Mesodermal cell (in vitro differentiated cells): ENCODE data around the gene GRIA3.
A peak's percentile ranks its signal among the peaks of the same experiment; 100 is the strongest.

ENCODE experiments used
- H3K27ac ChIP-seq: 2 replicates; pipeline ENCODE4 v1.7.0; 2013; ENCODE audit warnings: mild to moderate bottlenecking, low read depth, low read length, moderate library complexity; ENCODE audit not compliant: severe bottlenecking
- H3K36me3 ChIP-seq: 2 replicates; pipeline ENCODE4 v1.7.1; 2013; ENCODE audit warnings: mild to moderate bottlenecking, low read length, moderate library complexity; ENCODE audit not compliant: control insufficient read depth, insufficient read depth
- H3K4me1 ChIP-seq: one replicate; pipeline ENCODE4 v1.7.1; 2013; ENCODE audit warnings: mild to moderate bottlenecking, low read length; ENCODE audit not compliant: insufficient read depth, control insufficient read depth, poor library complexity, severe bottlenecking
- H3K4me3 ChIP-seq: 2 replicates; pipeline ENCODE4 v1.7.0; 2013; ENCODE audit warnings: low read length, control low read depth, mild to moderate bottlenecking; ENCODE audit not compliant: insufficient read depth, poor library complexity, severe bottlenecking; ENCODE audit errors: extremely low read depth
- H3K9me3 ChIP-seq: 2 replicates; pipeline ENCODE4 v1.7.1; 2013; ENCODE audit warnings: mild to moderate bottlenecking, low read length, moderate library complexity; ENCODE audit not compliant: control insufficient read depth
- WGBS, 2 experiments: methylation state at CpG; one replicate each; pipeline ENCODE4 v1.1.5; 2013; ENCODE audit warnings: missing lambda C conversion rate in 2 of 2; ENCODE audit not compliant: insufficient coverage in 2 of 2; 5-methylcytosine and 5-hydroxymethylcytosine counted together

GRIA3 gene

GRCh38 chrX:123171781-123172180 lies 12.3 kb upstream of the GRIA3 start:
- no CpG with 5 or more reads among the region's 3 CpGs for WGBS, 2 experiments

GRCh38 chrX:123172869-123173268 lies 11.2 kb upstream of the GRIA3 start:
- Histone ChIP-seq H3K36me3 (no peaks in the 10 kb centered on the region), H3K4me1 (no peaks in the 10 kb centered on the region), H3K4me3 (no peak overlapping the region), H3K27ac (no peak overlapping the region), H3K9me3 (no peaks in the 10 kb centered on the region)
- WGBS, 2 experiments, result no CpG with 5 or more reads among the region's 2 CpGs

More at GRCh38 chrX:123171781-123172180, 12.3 kb upstream of the GRIA3 start:
- Histone ChIP-seq H3K9me3 (no peaks in the 10 kb centered on the region), H3K27ac (no peak overlapping the region), H3K4me3 (no peak overlapping the region), H3K36me3 (no peaks in the 10 kb centered on the region), H3K4me1 (no peaks in the 10 kb centered on the region)

GRCh38 chrX:123173833-123174232 lies 10.2 kb upstream of the GRIA3 start:
- Histone ChIP-seq H3K4me3 (no peak overlapping the region), H3K9me3 (no peaks in the 10 kb centered on the region), H3K36me3 (no peaks in the 10 kb centered on the region), H3K4me1 (no peaks in the 10 kb centered on the region), H3K27ac (no peak overlapping the region)
- WGBS, 2 experiments, result no CpG with 5 or more reads among the region's 1 CpG

- H3K4me1 ChIP-seq, result no peaks in the 10 kb centered on the region
- H3K4me3 ChIP-seq, result no peak overlapping the region
- H3K27ac ChIP-seq, result no peak overlapping the region
- no peaks in the 10 kb centered on the region for H3K9me3 ChIP-seq
- no peaks in the 10 kb centered on the region for H3K36me3 ChIP-seq
Measured at GRCh38 chrX:123175366-123176122, 8.5 kb upstream of the GRIA3 start.

DNA sequence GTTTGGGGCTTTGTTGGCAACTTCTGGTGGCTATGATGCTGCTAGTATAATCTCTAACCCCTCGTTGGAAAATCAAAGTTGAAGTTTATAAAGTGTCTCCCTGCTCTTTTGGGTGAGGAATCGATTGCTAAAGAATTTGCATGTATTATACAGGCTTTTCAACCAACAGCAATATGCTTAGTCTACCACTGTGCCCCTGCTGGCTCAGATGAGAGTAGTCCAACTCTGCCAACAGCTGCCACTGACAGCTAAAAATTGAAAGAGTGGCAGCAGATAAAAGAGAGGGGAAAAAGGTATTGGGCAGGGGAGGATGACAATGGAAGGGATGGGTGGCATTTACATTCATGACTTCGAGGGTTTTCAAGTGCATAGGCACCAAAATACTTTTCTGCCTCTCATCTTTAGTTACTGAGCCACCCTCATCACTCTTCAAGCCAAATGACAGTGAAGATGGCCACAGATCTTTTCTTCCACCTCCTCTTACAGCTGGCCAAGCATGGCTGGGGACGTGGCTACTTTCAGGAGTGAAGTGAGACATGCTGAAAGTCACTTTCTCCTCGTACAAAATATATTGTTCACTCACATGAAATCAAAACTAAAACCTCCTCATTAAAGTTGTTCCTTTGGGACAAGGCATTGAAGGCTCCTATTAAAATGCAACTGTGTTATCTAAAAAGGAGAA lies 2.7 kb upstream of the GRIA3 start:
- WGBS, 2 experiments, result no CpG with 5 or more reads among the region's 5 CpGs
- Histone ChIP-seq H3K9me3 (no peaks in the 10 kb centered on the region), H3K4me1 (peaks cover 4% of the 10 kb centered on the region), H3K27ac (no peak overlapping the region), H3K4me3 (no peak overlapping the region), H3K36me3 (no peaks in the 10 kb centered on the region)

DNA sequence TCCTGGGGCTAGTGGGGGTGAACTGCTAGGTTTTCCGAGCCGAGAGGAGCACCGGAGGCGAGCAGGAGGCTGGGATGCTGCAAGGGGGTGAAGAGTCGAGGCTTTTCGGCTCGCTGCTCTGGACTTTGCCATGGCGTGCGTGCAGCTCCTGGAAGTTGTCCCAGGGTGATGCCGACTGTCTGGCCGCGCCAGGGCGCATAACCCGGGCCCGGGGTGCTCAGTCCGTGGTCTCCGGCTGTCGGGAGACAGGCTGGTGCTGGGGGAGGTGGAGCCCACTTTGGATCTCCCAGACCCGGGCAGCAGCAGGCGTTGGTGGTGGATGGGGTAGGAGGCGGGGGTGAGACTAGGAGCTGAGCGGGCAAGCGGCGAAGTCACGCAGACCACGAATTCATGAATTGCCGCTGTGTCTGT lies 793 bp downstream of the GRIA3 start:
- Histone ChIP-seq H3K4me3 (peak overlapping the region; percentile 48), H3K36me3 (no peaks in the 10 kb centered on the region), H3K4me1 (peaks cover 4% of the 10 kb centered on the region), H3K9me3 (no peaks in the 10 kb centered on the region), H3K27ac (no peak overlapping the region)
- 0% methylated on average over 3 to 9 of the region's 27 CpGs for WGBS, 2 experiments

- peak overlapping the region; percentile 48 for H3K4me3 ChIP-seq
Measured at GRCh38 chrX:123185721-123186120, 1.6 kb downstream of the GRIA3 start.

DNA sequence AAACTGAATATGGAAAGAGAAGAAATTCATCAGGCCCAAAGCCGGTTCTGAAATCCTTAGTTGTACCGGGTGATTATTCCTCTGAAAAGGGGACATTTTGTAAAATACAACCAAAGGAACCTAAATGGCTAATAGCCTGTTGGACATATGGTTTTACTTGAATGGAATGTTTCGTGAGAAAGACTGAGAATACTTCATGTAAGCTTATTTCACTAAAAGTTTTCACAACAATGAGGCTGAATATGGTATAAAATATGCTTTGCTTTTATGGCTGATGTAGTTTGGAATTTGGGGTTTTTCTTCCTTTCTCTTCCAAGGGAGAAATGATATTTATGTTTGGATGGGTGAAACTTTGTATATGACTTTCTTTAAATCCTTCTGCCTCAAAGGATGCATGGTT lies 2.7 kb downstream of the GRIA3 start:
- Histone ChIP-seq H3K9me3 (no peaks in the 10 kb centered on the region), H3K27ac (no peak overlapping the region), H3K4me3 (no peak overlapping the region), H3K36me3 (no peaks in the 10 kb centered on the region), H3K4me1 (peaks cover 4% of the 10 kb centered on the region)
- WGBS, 2 experiments, result no CpG with 5 or more reads among the region's 3 CpGs

More at GRCh38 chrX:123185721-123186120, 1.6 kb downstream of the GRIA3 start:
- Histone ChIP-seq H3K36me3 (no peaks in the 10 kb centered on the region), H3K4me1 (peaks cover 4% of the 10 kb centered on the region), H3K9me3 (no peaks in the 10 kb centered on the region), H3K27ac (no peak overlapping the region)
- WGBS, 2 experiments, result 20 to 48% methylated on average over 1 to 5 of the region's 9 CpGs

DNA sequence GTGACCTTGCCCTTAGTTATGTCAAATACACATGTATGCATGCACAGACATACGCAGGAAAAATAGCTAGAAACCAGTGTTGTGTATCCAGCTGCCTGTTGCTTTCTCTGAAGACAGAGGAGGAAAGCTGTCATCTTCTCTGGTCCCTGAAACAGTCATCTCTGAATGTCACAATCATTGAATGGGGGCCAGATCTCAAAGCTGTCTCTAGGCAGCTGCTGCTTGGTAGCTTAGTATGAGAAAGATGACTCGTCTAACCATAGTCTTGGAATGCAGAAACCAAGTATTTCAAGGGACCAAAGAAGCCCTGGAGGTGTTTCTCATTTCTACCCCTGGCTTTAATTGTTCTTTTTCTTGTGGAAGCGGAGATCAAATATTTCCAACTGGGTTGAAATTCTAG lies 4.0 kb downstream of the GRIA3 start:
- no peak overlapping the region for H3K27ac ChIP-seq
- peaks cover 4% of the 10 kb centered on the region for H3K4me1 ChIP-seq
- no peak overlapping the region for H3K4me3 ChIP-seq
- H3K36me3 ChIP-seq, result no peaks in the 10 kb centered on the region
- H3K9me3 ChIP-seq, result no peaks in the 10 kb centered on the region
- WGBS, 2 experiments, result 83% methylated on average over 1 of the region's 3 CpGs; no CpG with 5 or more reads in 1 of the 2 experiments

- no peak overlapping the region for H3K27ac ChIP-seq
- no peaks in the 10 kb centered on the region for H3K36me3 ChIP-seq
- 83 to 100% methylated on average over 1 to 5 of the region's 8 CpGs for WGBS, 2 experiments
- peaks cover 4% of the 10 kb centered on the region for H3K4me1 ChIP-seq
- H3K4me3 ChIP-seq, result no peak overlapping the region
- no peaks in the 10 kb centered on the region for H3K9me3 ChIP-seq
Measured at GRCh38 chrX:123189338-123189737, 5.3 kb downstream of the GRIA3 start.

DNA sequence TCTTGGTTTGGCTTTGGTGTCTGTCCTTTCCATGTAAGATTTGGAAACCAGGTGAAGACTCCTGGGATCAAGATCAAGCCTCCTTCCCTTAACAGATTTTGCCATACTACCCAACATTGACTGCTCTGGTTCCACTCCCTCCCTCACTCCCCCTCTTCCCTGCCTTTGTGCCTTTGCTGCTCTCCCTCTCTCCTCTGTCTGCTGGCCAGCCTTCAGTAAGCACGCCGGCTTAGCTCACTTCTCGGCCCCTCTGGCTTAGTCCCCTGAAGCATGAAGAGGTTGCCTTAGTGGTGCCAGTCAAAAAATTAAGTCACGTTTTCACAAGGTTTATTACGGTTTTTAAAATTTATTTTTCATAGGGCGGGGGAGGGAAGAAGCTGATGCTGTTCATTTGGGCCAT lies 6.0 kb downstream of the GRIA3 start:
- Histone ChIP-seq H3K27ac (no peak overlapping the region), H3K36me3 (no peaks in the 10 kb centered on the region), H3K4me3 (no peak overlapping the region), H3K9me3 (no peaks in the 10 kb centered on the region), H3K4me1 (peaks cover 4% of the 10 kb centered on the region)
- whole genome bisulfite sequencing, 2 experiments, result 100% methylated on average over 1 of the region's 6 CpGs; no CpG with 5 or more reads in 1 of the 2 experiments
